HEK293T (cell line): ENCODE results near the gene INKA2.

Experiments
- ARNT ChIP-seq: fragments of 450-650 bp; IDR thresholded peaks from 2 replicates; pipeline ENCODE4 v1.6.1; 2017; ENCODE audit warnings: mild to moderate bottlenecking
- BHLHE40 ChIP-seq: fragments of 450-650 bp; IDR thresholded peaks from 2 replicates; pipeline ENCODE4 v1.6.1; 2016; ENCODE audit warnings: mild to moderate bottlenecking, moderate library complexity, borderline replicate concordance
- FOXA1 ChIP-seq: fragments of 450-650 bp; IDR thresholded peaks from 2 replicates; pipeline ENCODE4 v1.6.1; 2016; ENCODE audit warnings: mild to moderate bottlenecking
- FOXK2 ChIP-seq: fragments of 450-650 bp; IDR thresholded peaks from 2 replicates; pipeline ENCODE4 v1.6.1; 2016; ENCODE audit warnings: mild to moderate bottlenecking
- LEF1 ChIP-seq: fragments of 450-650 bp; IDR thresholded peaks from 2 replicates; pipeline ENCODE4 v1.6.1; 2017; ENCODE audit warnings: mild to moderate bottlenecking, borderline replicate concordance
- NFRKB ChIP-seq: fragments of 450-650 bp; IDR thresholded peaks from 2 replicates; pipeline ENCODE4 v1.6.1; 2016; ENCODE audit warnings: mild to moderate bottlenecking, moderate library complexity
- PKNOX1 ChIP-seq: fragments of 450-650 bp; IDR thresholded peaks from 2 replicates; pipeline ENCODE4 v1.6.1; 2016
- SP1 ChIP-seq: fragments of 450-650 bp; IDR thresholded peaks from 2 replicates; pipeline ENCODE4 v1.6.1; 2017
- TARDBP ChIP-seq: fragments of 450-650 bp; IDR thresholded peaks from 2 replicates; pipeline ENCODE4 v1.6.1; 2016
- ZNF384 ChIP-seq: fragments of 450-650 bp; IDR thresholded peaks from 2 replicates; pipeline ENCODE4 v1.6.1; 2016

- no peak for TF ChIP-seq NFRKB
- no peak for TF ChIP-seq BHLHE40
- TF ChIP-seq LEF1: no peak
- TF ChIP-seq FOXA1: no peak
- no peak for TF ChIP-seq TARDBP
- no peak for TF ChIP-seq PKNOX1
- TF ChIP-seq FOXK2: no peak
- TF ChIP-seq ZNF384: no peak
- no peak for TF ChIP-seq SP1
- TF ChIP-seq ARNT: no peak
Measured at GRCh38 chr1:111723871-111724270, 15.3 kb downstream of the INKA2 start.
